ENCODE results near the gene PIMREG.

PIMREG gene

DNA sequence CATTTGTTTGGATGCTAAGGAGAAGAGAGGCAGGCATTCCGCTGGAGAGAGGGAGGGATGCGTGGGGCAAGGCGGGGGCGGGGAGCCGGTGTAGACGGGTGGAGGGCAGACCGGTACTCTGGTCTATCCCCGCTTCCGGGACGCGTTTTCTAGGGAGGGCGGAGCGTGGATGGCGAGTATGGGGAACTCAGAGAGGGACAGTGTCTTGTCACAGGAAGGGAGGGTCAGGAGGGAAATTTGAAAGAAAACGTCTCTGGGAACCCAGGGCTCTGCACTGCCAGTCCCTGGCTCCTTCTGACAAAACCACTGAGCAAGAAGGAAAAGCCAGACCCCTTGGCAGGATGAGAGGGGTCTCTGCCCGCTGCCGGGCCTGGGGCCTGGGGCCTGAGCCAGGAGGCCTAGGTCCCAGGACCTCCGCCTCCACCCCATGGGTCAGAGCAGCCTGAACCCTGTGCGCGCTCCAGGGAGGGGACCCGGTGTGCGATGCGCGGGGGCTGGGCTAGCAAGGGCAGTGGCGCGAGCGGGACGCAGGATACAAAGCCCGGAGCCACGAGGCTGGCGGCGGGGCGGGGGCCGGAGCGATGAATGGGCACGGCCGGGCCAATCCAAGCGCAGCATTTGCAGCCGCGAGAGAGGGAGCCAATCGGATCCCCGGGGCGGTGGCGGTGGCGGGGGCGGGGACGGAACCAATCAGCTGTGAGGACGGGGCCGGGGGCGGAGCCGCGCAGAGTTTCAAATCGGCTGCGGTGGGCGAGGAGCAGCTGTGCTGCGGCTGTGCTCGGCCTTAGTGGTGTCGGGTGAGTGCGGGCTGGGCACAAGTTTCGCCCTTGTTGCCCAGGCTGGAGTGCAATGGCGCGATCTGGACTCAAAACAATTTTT lies at the start of gene PIMREG (continued):
- TF ChIP-seq, protein P1, sequence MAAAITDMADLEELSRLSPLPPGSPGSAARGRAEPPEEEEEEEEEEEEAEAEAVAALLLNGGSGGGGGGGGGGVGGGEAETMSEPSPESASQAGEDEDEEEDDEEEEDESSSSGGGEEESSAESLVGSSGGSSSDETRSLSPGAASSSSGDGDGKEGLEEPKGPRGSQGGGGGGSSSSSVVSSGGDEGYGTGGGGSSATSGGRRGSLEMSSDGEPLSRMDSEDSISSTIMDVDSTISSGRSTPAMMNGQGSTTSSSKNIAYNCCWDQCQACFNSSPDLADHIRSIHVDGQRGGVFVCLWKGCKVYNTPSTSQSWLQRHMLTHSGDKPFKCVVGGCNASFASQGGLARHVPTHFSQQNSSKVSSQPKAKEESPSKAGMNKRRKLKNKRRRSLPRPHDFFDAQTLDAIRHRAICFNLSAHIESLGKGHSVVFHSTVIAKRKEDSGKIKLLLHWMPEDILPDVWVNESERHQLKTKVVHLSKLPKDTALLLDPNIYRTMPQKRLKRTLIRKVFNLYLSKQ (tag by site-specific recombination; IDR thresholded peaks at IDR 0.05; ENCODE audit: borderline replicate concordance): no peak
- TF ChIP-seq ZNF274 (IDR thresholded peaks at IDR 0.05; ENCODE audit: low read length) (no peak), ZNF274 (tag by site-specific recombination; IDR thresholded peaks at IDR 0.05; ENCODE audit: borderline replicate concordance) (no peak), ZNF404 (tag by site-specific recombination; IDR thresholded peaks at IDR 0.05) (no peak), ZFP41 (tag by site-specific recombination; IDR thresholded peaks at IDR 0.05; ENCODE audit: borderline replicate concordance) (no peak), WT1 (tag by site-specific recombination; IDR thresholded peaks at IDR 0.05) (peak; percentile 78), GLIS2 (tag by site-specific recombination; IDR thresholded peaks at IDR 0.05) (peak; percentile 92), ZBTB21 (tag by site-specific recombination; IDR thresholded peaks at IDR 0.05) (no peak; the same call in 1 of the 2 replicates), ZNF510 (tag by site-specific recombination; IDR thresholded peaks at IDR 0.05; ENCODE audit: insufficient replicate concordance) (no peak), ZBTB20 (tag by site-specific recombination; IDR thresholded peaks at IDR 0.05) (peak; percentile 100), ZNF776 (tag by site-specific recombination; IDR thresholded peaks at IDR 0.05; ENCODE audit: borderline replicate concordance) (no peak), ZNF629 (tag by site-specific recombination; IDR thresholded peaks at IDR 0.05) (peak; percentile 55; the same call in 1 of the 2 replicates), OSR2 (tag by site-specific recombination; IDR thresholded peaks at IDR 0.05) (0 out of 2 replicates have a peak, but pooled peaks have one; percentile 21), ZEB2 (tag by site-specific recombination; IDR thresholded peaks at IDR 0.05) (peak; percentile 94), ZNF521 (tag by site-specific recombination; IDR thresholded peaks at IDR 0.05) (no peak), ZNF214 (tag by site-specific recombination; IDR thresholded peaks at IDR 0.05; ENCODE audit: borderline replicate concordance) (no peak), ZBTB1 (tag by site-specific recombination; IDR thresholded peaks at IDR 0.05) (peak; percentile 70; the same call in 1 of the 2 replicates), ZNF555 (tag by site-specific recombination; conservative IDR thresholded peaks at IDR 0.05) (no peak), ZIC2 (tag by site-specific recombination; IDR thresholded peaks at IDR 0.05) (peak; percentile 72), SP3 (tag by site-specific recombination; IDR thresholded peaks at IDR 0.05) (peak; percentile 78), OVOL3 (tag by site-specific recombination; IDR thresholded peaks at IDR 0.05) (0 out of 2 replicates have a peak, but pooled peaks have one; percentile 20), HOXD13 (CRISPR knock-in tag; IDR thresholded peaks at IDR 0.05; ENCODE audit: borderline replicate concordance) (no peak), ZNF701 (tag by site-specific recombination; IDR thresholded peaks at IDR 0.05) (no peak), ZNF416 (tag by site-specific recombination; IDR thresholded peaks at IDR 0.05) (no peak)
- TF ChIP-seq, protein P2, sequence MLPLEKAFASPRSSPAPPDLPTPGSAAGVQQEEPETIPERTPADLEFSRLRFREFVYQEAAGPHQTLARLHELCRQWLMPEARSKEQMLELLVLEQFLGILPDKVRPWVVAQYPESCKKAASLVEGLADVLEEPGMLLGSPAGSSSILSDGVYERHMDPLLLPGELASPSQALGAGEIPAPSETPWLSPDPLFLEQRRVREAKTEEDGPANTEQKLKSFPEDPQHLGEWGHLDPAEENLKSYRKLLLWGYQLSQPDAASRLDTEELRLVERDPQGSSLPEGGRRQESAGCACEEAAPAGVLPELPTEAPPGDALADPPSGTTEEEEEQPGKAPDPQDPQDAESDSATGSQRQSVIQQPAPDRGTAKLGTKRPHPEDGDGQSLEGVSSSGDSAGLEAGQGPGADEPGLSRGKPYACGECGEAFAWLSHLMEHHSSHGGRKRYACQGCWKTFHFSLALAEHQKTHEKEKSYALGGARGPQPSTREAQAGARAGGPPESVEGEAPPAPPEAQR (tag by site-specific recombination; IDR thresholded peaks at IDR 0.05): no peak
- TF ChIP-seq, protein P3, sequence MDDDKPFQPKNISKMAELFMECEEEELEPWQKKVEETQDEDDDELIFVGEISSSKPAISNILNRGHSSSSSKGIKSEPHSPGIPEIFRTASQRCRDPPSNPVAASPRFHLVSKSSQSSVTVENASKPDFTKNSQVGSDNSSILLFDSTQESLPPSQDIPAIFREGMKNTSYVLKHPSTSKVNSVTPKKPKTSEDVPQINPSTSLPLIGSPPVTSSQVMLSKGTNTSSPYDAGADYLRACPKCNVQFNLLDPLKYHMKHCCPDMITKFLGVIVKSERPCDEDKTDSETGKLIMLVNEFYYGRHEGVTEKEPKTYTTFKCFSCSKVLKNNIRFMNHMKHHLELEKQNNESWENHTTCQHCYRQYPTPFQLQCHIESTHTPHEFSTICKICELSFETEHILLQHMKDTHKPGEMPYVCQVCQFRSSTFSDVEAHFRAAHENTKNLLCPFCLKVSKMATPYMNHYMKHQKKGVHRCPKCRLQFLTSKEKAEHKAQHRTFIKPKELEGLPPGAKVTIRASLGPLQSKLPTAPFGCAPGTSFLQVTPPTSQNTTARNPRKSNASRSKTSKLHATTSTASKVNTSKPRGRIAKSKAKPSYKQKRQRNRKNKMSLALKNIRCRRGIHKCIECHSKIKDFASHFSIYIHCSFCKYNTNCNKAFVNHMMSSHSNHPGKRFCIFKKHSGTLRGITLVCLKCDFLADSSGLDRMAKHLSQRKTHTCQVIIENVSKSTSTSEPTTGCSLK (tag by site-specific recombination; IDR thresholded peaks at IDR 0.05): no peak
- TF ChIP-seq, protein P4, sequence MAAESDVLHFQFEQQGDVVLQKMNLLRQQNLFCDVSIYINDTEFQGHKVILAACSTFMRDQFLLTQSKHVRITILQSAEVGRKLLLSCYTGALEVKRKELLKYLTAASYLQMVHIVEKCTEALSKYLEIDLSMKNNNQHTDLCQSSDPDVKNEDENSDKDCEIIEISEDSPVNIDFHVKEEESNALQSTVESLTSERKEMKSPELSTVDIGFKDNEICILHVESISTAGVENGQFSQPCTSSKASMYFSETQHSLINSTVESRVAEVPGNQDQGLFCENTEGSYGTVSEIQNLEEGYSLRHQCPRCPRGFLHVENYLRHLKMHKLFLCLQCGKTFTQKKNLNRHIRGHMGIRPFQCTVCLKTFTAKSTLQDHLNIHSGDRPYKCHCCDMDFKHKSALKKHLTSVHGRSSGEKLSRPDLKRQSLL (tag by site-specific recombination; IDR thresholded peaks at IDR 0.05): no peak
- TF ChIP-seq, protein P5, sequence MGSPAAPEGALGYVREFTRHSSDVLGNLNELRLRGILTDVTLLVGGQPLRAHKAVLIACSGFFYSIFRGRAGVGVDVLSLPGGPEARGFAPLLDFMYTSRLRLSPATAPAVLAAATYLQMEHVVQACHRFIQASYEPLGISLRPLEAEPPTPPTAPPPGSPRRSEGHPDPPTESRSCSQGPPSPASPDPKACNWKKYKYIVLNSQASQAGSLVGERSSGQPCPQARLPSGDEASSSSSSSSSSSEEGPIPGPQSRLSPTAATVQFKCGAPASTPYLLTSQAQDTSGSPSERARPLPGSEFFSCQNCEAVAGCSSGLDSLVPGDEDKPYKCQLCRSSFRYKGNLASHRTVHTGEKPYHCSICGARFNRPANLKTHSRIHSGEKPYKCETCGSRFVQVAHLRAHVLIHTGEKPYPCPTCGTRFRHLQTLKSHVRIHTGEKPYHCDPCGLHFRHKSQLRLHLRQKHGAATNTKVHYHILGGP (tag by site-specific recombination; IDR thresholded peaks at IDR 0.05): no peak
- TF ChIP-seq, protein P6, sequence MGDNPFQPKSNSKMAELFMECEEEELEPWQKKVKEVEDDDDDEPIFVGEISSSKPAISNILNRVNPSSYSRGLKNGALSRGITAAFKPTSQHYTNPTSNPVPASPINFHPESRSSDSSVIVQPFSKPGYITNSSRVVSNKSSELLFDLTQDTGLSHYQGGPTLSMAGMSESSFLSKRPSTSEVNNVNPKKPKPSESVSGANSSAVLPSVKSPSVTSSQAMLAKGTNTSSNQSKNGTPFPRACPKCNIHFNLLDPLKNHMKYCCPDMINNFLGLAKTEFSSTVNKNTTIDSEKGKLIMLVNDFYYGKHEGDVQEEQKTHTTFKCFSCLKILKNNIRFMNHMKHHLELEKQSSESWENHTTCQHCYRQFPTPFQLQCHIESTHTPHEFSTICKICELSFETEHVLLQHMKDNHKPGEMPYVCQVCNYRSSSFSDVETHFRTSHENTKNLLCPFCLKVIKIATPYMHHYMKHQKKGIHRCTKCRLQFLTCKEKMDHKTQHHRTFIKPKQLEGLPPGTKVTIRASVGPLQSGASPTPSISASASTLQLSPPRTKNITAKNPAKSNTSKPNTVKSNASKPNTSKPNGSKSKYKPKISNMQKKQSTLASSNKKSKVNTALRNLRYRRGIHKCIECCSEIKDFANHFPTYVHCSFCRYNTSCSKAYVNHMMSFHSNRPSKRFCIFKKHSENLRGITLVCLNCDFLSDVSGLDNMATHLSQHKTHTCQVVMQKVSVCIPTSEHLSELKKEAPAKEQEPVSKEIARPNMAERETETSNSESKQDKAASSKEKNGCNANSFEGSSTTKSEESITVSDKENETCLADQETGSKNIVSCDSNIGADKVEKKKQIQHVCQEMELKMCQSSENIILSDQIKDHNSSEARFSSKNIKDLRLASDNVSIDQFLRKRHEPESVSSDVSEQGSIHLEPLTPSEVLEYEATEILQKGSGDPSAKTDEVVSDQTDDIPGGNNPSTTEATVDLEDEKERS (tag by site-specific recombination; IDR thresholded peaks at IDR 0.05): no peak

Data from HEK293 (cell line).